Adrenal gland (tissue), 12 donors: ENCODE measurements around the gene MAPRE3. TPM values are rescaled to one million over a fixed set of nuclear protein-coding genes. Genes with fewer than 3 reads are reported as not detected.
"Not testable (repeated sequence)": the region's sequence is repeated elsewhere in the genome, so short reads cannot be mapped to it uniquely, and the experiment has no call there.

Experiments used
- DNase-seq, 7 donors: peaks; one replicate each; pipeline ENCODE4 v3.0.0-alpha.2; 2019 to 2020
- H3K27ac ChIP-seq, 5 donors: fragments of 200-600 bp; sonication (generic) in 4 of 5; 1 replicate in 3 of 5; 2 replicates in 2 of 5; pipeline versions ENCODE4 v1.5.1 to v1.8.0; 2016 to 2020; ENCODE audit warnings: mild to moderate bottlenecking in 1 of 5
- H3K27me3 ChIP-seq: fragments of 200-600 bp; 2 replicates; pipeline ENCODE4 v1.8.0; 2021
- H3K36me3 ChIP-seq, 2 donors: fragments of 200-600 bp; replicated peaks in 1 of 2; 1 replicate in 1 of 2; 2 replicates in 1 of 2; pipeline versions ENCODE4 v1.5.1 to v1.8.0; 2018 to 2022
- H3K4me1 ChIP-seq, 2 donors: fragments of 200-600 bp; replicated peaks in 1 of 2; 1 replicate in 1 of 2; 2 replicates in 1 of 2; pipeline versions ENCODE4 v1.5.1 to v1.8.0; 2018 to 2021
- H3K4me3 ChIP-seq, 4 donors: fragments of 200-600 bp; sonication (generic) in 3 of 4; one replicate each; pipeline ENCODE4 v1.5.1; 2016 to 2018
- H3K9me3 ChIP-seq, 3 donors: fragments of 200-600 bp; sonication (generic) in 1 of 3; replicated peaks in 1 of 3; 1 replicate in 2 of 3; 2 replicates in 1 of 3; pipeline versions ENCODE4 v1.5.1 to v1.8.0; 2016 to 2021
- CTCF ChIP-seq, 6 experiments: fragments of 450-650 bp in 4 of 6; fragments of 200-600 bp in 2 of 6; sonication (generic) in 1 of 6; IDR thresholded peaks; 1 replicate in 5 of 6; 2 replicates in 1 of 6; pipeline versions ENCODE4 v1.5.1 to v1.8.0; 2016 to 2021; ENCODE audit warnings: antibody characterized with exemption in 6 of 6, mild to moderate bottlenecking in 2 of 6, moderate library complexity in 1 of 6
- POLR2A ChIP-seq, 2 donors: fragments of 450-650 bp; IDR thresholded peaks; one replicate each; pipeline ENCODE4 v1.6.1; 2017; ENCODE audit warnings: antibody characterized with exemption in 2 of 2, mild to moderate bottlenecking in 2 of 2, moderate library complexity in 1 of 2
- WGBS, 4 donors: extraction: QIAGEN DNeasy Blood & Tissue Kit in 2 of 4; methylation state at CpG; one replicate each; pipeline versions ENCODE4 v1.1.5 to v1.1.7; 2013 to 2017; 5-methylcytosine and 5-hydroxymethylcytosine counted together
- intact Hi-C, 2 donors: fragments of 100-400 bp; cut with DNase I; formaldehyde crosslinking; loops; one replicate each; pipeline versions ENCODE4 v1.14.1 to v1.15.0; 2022 to 2023
- polyA plus RNA-seq, 3 donors: library from polyadenylated mRNA; stranded (reverse); fragments of 200-250 nt in 2 of 3; fragments of 350-450 nt in 1 of 3; fragmentation: Illumina TruSeq in 1 of 3; extraction: RNeasy Lipid Tissue Mini Kit (QIAGEN cat#74804) in 1 of 3; gene quantifications; one replicate each; pipeline ENCODE4 v1.2.3, GENCODE V29; 2013 to 2014
- total RNA-seq, 9 donors: library from RNA; depleted of rRNA in 4 of 9; stranded (reverse); fragments of >200 nt in 4 of 9; fragments of 120-200 nt in 1 of 9; fragmentation: NEBNext Ultra II Directional in 1 of 9; extraction: Animal tissue kit (Norgen Biotek cat#: 25700) in 1 of 9; gene quantifications; one replicate each; pipeline versions ENCODE4 v1.1.0 to v1.2.4, GENCODE V29; 2013 to 2023
- donor health status: healthy with polysubstance abuse.
- donor health status: Bipolar disorder and iron deficiency.
- donor health status: DM: yes; HTN: yes; CAD: no.
- donor health status: DM: no; HTN: no; CAD: no.
- donor health status: DM: no; HTN: no; CAD: no.
- donor health status: DM: yes; HTN: yes; CAD: no.

MAPRE3 gene
- total and polyA plus RNA-seq, 12 donors, result 11.0 to 73.0 (median 19.3) TPM

GRCh38 chr2:27071990-27072830, 101.8 kb downstream of the MAPRE3 start:
- H3K4me3 ChIP-seq, result peak overlapping the region in 3 of 4 donors; percentile 79 to 98 (median 82)

GRCh38 chr2:27072920-27073319, 102.5 kb downstream of the MAPRE3 start:
- no peak for DNase-seq
- 74 to 100% (median 82%) methylated on average over 4 to 5 of the region's 5 CpGs for WGBS, 4 donors
- peak overlapping the region in 3 of 5 donors; percentile 38 to 95 (median 83) for H3K27ac ChIP-seq
- H3K27me3 ChIP-seq, result no peaks in the 10 kb centered on the region
- intact Hi-C loops, result no loop called here
- TF ChIP-seq POLR2A (IDR thresholded peaks at IDR 0.05) (no peak), CTCF (IDR thresholded peaks at IDR 0.05) (no peak)
- peaks cover 16 to 52% of the 10 kb centered on the region in 2 donors for H3K4me1 ChIP-seq
- no peak overlapping the region for H3K4me3 ChIP-seq
- H3K9me3 ChIP-seq, result no peaks in the 10 kb centered on the region
- H3K36me3 ChIP-seq, result peaks cover 0 to 24% of the 10 kb centered on the region in 2 donors

More at GRCh38 chr2:27071990-27072830, 101.8 kb downstream of the MAPRE3 start:
- H3K4me1 ChIP-seq, result peaks cover 16 to 46% of the 10 kb centered on the region in 2 donors
- intact Hi-C loops, result no loop called here
- DNase-seq, result peak in 4 of 7 donors; percentile 54 to 76 (median 58)
- H3K27me3 ChIP-seq, result no peaks in the 10 kb centered on the region
- TF ChIP-seq CTCF (IDR thresholded peaks at IDR 0.05), result no peak
- no peak for TF ChIP-seq POLR2A (IDR thresholded peaks at IDR 0.05)
- peaks cover 0 to 32% of the 10 kb centered on the region in 2 donors for H3K36me3 ChIP-seq
- peak overlapping the region in 4 of 5 donors; percentile 38 to 95 (median 84) for H3K27ac ChIP-seq
- WGBS, 4 donors, result 5 to 10% (median 8%) methylated on average over 26 to 34 of the region's 34 CpGs
- H3K9me3 ChIP-seq, result no peaks in the 10 kb centered on the region

- H3K4me3 ChIP-seq, result no peak overlapping the region
- H3K4me1 ChIP-seq, result peaks cover 16 to 50% of the 10 kb centered on the region in 2 donors
- DNase-seq, result no peak
- H3K27me3 ChIP-seq, result no peaks in the 10 kb centered on the region
- 35 to 46% (median 40%) methylated on average over 2 of the region's 2 CpGs for WGBS, 4 donors
- H3K9me3 ChIP-seq, result no peaks in the 10 kb centered on the region
- intact Hi-C loops, result no loop called here
- TF ChIP-seq POLR2A (IDR thresholded peaks at IDR 0.05), result no peak
- TF ChIP-seq CTCF (IDR thresholded peaks at IDR 0.05), result no peak
- peaks cover 0 to 16% of the 10 kb centered on the region in 2 donors for H3K36me3 ChIP-seq
- H3K27ac ChIP-seq, result peak overlapping the region in 2 of 5 donors; percentile 29 to 71
These were observed 103.3 kb downstream of the MAPRE3 start for GRCh38 chr2:27073782-27074181.

- Histone ChIP-seq H3K27me3 (no peaks in the 10 kb centered on the region), H3K4me1 (peaks cover 9 to 41% of the 10 kb centered on the region in 2 donors), H3K9me3 (no peaks in the 10 kb centered on the region), H3K27ac (peak overlapping the region in 2 of 5 donors; percentile 29 to 71), H3K4me3 (no peak overlapping the region), H3K36me3 (peaks cover 0 to 5% of the 10 kb centered on the region in 2 donors)
- TF ChIP-seq CTCF (IDR thresholded peaks at IDR 0.05) (no peak), POLR2A (IDR thresholded peaks at IDR 0.05) (no peak)
- DNase-seq, result peak in 1 of 7 donors; percentile 47
- intact Hi-C loops, result no loop called here
- 52 to 62% (median 56%) methylated on average over 4 of the region's 4 CpGs for WGBS, 4 donors
These were observed 104.5 kb downstream of the MAPRE3 start for GRCh38 chr2:27074738-27075565.

GRCh38 chr2:27075566-27075871, 105.1 kb downstream of the MAPRE3 start:
- peaks cover 6 to 35% of the 10 kb centered on the region in 2 donors for H3K4me1 ChIP-seq
- H3K9me3 ChIP-seq, H3K36me3 ChIP-seq, DNase-seq, intact Hi-C loops, H3K27me3 ChIP-seq, H3K4me3 ChIP-seq: not testable (repeated sequence)
- peak overlapping the region in 2 of 5 donors; percentile 29 to 56 for H3K27ac ChIP-seq
- 69 to 87% (median 72%) methylated on average over 6 of the region's 6 CpGs for WGBS, 4 donors
